CD4-positive, alpha-beta T cell (primary cell): ENCODE measurements around the gene PRMT7. TPM values are rescaled to one million over a fixed set of nuclear protein-coding genes. Genes with fewer than 3 reads are reported as not detected.

Source experiments
- ATAC-seq: fragments of 200-7000 bp; cut with Tn5 transposase; one replicate; pipeline ENCODE4 v1.10.0; 2022; ENCODE audit warnings: mild to moderate bottlenecking; ENCODE audit not compliant: poor library complexity
- CTCF ChIA-PET: fragments of 350-600 bp; sonication (Branson Sonifier 250); formaldehyde crosslinking; loops from one replicate; lab custom pipeline; 2021; ENCODE audit warnings: antibody characterized with exemption, inconsistent platforms; lab: Charles Lee
- POLR2A ChIA-PET: fragments of 350-600 bp; sonication (Branson Sonifier 250); formaldehyde crosslinking; loops from one replicate; lab custom pipeline; 2021; ENCODE audit warnings: antibody characterized with exemption, inconsistent platforms; lab: Charles Lee
- DNase-seq, 14 experiments: peaks; one replicate each; pipeline ENCODE4 v3.0.0-alpha.2; 2013 to 2020; ENCODE audit warnings: mixed read lengths in 2 of 14
- H3K27ac ChIP-seq, 2 donors: one replicate each; pipeline versions ENCODE4 v1.5.1 to v1.7.0; 2013; ENCODE audit warnings: low read length in 2 of 2, low read depth in 1 of 2, mild to moderate bottlenecking in 1 of 2
- H3K27me3 ChIP-seq, 2 experiments: 1 replicate in 1 of 2; 2 replicates in 1 of 2; pipeline versions ENCODE4 v1.6.1 to v1.7.0; 2013; ENCODE audit warnings: low read length in 2 of 2, control low read depth in 1 of 2, mild to moderate bottlenecking in 1 of 2, moderate library complexity in 1 of 2; ENCODE audit not compliant: insufficient read depth in 2 of 2, control insufficient read depth in 1 of 2
- H3K36me3 ChIP-seq: one replicate; pipeline ENCODE4 v1.6.1; 2013; ENCODE audit warnings: low read length, control low read depth; ENCODE audit not compliant: insufficient read depth
- H3K4me1 ChIP-seq: one replicate; pipeline ENCODE4 v1.6.1; 2013; ENCODE audit warnings: low read length, control low read depth; ENCODE audit not compliant: insufficient read depth
- H3K4me3 ChIP-seq: one replicate; pipeline ENCODE4 v1.5.1; 2013; ENCODE audit warnings: mild to moderate bottlenecking, low read length, moderate library complexity
- H3K9me3 ChIP-seq, 2 experiments: 1 replicate in 1 of 2; 2 replicates in 1 of 2; pipeline versions ENCODE4 v1.6.1 to v1.7.0; 2013; ENCODE audit warnings: low read length in 2 of 2, mild to moderate bottlenecking in 2 of 2, control low read depth in 1 of 2, moderate library complexity in 1 of 2; ENCODE audit not compliant: control insufficient read depth in 1 of 2, insufficient read depth in 1 of 2
- H3K27ac Mint-ChIP-seq: one replicate; pipeline ENCODE4 v1.8.0; 2020; ENCODE audit warnings: mixed read lengths
- H3K27me3 Mint-ChIP-seq: one replicate; pipeline ENCODE4 v1.8.0; 2021; ENCODE audit warnings: mixed read lengths
- H3K36me3 Mint-ChIP-seq: one replicate; pipeline ENCODE4 v1.8.0; 2021; ENCODE audit warnings: low read depth, mixed read lengths
- H3K4me1 Mint-ChIP-seq: one replicate; pipeline ENCODE4 v1.8.0; 2021; ENCODE audit warnings: low read depth, mixed read lengths
- H3K4me3 Mint-ChIP-seq: one replicate; pipeline ENCODE4 v1.8.0; 2020; ENCODE audit warnings: mild to moderate bottlenecking, mixed read lengths
- H3K9me3 Mint-ChIP-seq: one replicate; pipeline ENCODE4 v1.8.0; 2020; ENCODE audit warnings: mixed read lengths
- CTCF ChIP-seq: fragments of 200-600 bp; IDR thresholded peaks from one replicate; pipeline ENCODE4 v1.8.0; 2022; ENCODE audit warnings: antibody characterized with exemption, mild to moderate bottlenecking
- intact Hi-C, 2 experiments: fragments of 100-400 bp; cut with DNase I in 1 of 2; cut with micrococcal nuclease in 1 of 2; formaldehyde crosslinking; loops; one replicate each; pipeline versions ENCODE4 v1.15.1 to v1.9.0; 2023 to 2025; cut with DNase I, micrococcal nuclease
- total RNA-seq, 174 experiments: library from RNA in 2 of 174; stranded (reverse) in 2 of 174; gene quantifications; one replicate each; pipeline ENCODE4 v1.2.3 and lab custom pipeline; 2021 to 2026

Gene PRMT7
- total RNA-seq, 2 experiments from 2014 or later = 46.3 to 51.0 TPM

- Histone ChIP-seq H3K4me1 (peaks cover 31% of the 10 kb centered on the region), H3K36me3 (no peaks in the 10 kb centered on the region), H3K4me3 (no peak overlapping the region), H3K9me3 (no peaks in the 10 kb centered on the region), H3K27ac (no peak overlapping the region), H3K27me3 (no peaks in the 10 kb centered on the region)
- ChIA-PET POLR2A (no interaction called here), CTCF (no interaction called here)
- DNase-seq (no peak), ATAC-seq (no peak)
- intact Hi-C loops = no loop called here
- TF ChIP-seq CTCF = no peak
- Mint-ChIP-seq H3K36me3 (no peaks in the 10 kb centered on the region), H3K9me3 (no peaks in the 10 kb centered on the region), H3K4me3 (no peak overlapping the region), H3K27ac (no peak overlapping the region), H3K27me3 (no peaks in the 10 kb centered on the region), H3K4me1 (peaks cover 27% of the 10 kb centered on the region)
These were observed 64.3 kb downstream of the PRMT7 start for GRCh38 chr16:68374961-68375660.

- intact Hi-C loops = no loop called here
- DNase-seq = no peak
- H3K36me3 ChIP-seq = no peaks in the 10 kb centered on the region
These were observed 65.2 kb downstream of the PRMT7 start for GRCh38 chr16:68375801-68376536.

GRCh38 chr16:68376590-68376989 lies 65.8 kb downstream of the PRMT7 start:
- H3K9me3 ChIP-seq = no peaks in the 10 kb centered on the region
- Mint-ChIP-seq H3K27me3 (no peaks in the 10 kb centered on the region), H3K4me3 (no peak overlapping the region), H3K36me3 (no peaks in the 10 kb centered on the region), H3K9me3 (no peaks in the 10 kb centered on the region), H3K27ac (no peak overlapping the region), H3K4me1 (peaks cover 24% of the 10 kb centered on the region)
- H3K4me3 ChIP-seq = no peak overlapping the region
- peaks cover 21% of the 10 kb centered on the region for H3K4me1 ChIP-seq
- no peak overlapping the region for H3K27ac ChIP-seq
- intact Hi-C loops = no loop called here
- POLR2A ChIA-PET = no interaction called here
- H3K27me3 ChIP-seq = no peaks in the 10 kb centered on the region
- ATAC-seq = no peak
- no peak for TF ChIP-seq CTCF
- DNase-seq = no peak
- no peaks in the 10 kb centered on the region for H3K36me3 ChIP-seq
- CTCF ChIA-PET = no interaction called here

More at GRCh38 chr16:68375801-68376536, 65.2 kb downstream of the PRMT7 start:
- TF ChIP-seq CTCF = no peak
- ChIA-PET POLR2A (no interaction called here), CTCF (no interaction called here)
- no peaks in the 10 kb centered on the region for H3K36me3 Mint-ChIP-seq
- no peak for ATAC-seq
- Histone ChIP-seq H3K27me3 (no peaks in the 10 kb centered on the region), H3K9me3 (no peaks in the 10 kb centered on the region), H3K4me1 (peaks cover 27% of the 10 kb centered on the region), H3K4me3 (no peak overlapping the region), H3K27ac (no peak overlapping the region)
- no peak overlapping the region for H3K4me3 Mint-ChIP-seq
- H3K27ac Mint-ChIP-seq = no peak overlapping the region
- peaks cover 24% of the 10 kb centered on the region for H3K4me1 Mint-ChIP-seq
- H3K27me3 Mint-ChIP-seq = no peaks in the 10 kb centered on the region
- no peaks in the 10 kb centered on the region for H3K9me3 Mint-ChIP-seq
